GM19239 (cell line): ENCODE data around the gene GDA.

ENCODE experiments used
- DNase-seq: peaks from one replicate; pipeline ENCODE4 v3.0.0; 2011; ENCODE audit warnings: low spot score; ENCODE audit not compliant: insufficient read length
- FAIRE-seq: peaks from 2 replicates; lab custom pipeline; 2011; peaks lifted over from hg19 to GRCh38; lab: Jason Lieb, UNC

The GDA gene

GRCh38 chr9:72203205-72203803 is 54.1 kb downstream of the GDA start:
- DNase-seq (no peak), FAIRE-seq (peak; percentile 89)

- FAIRE-seq, result no peak
- DNase-seq, result no peak
Measured at GRCh38 chr9:72204062-72204461, 54.8 kb downstream of the GDA start.

GRCh38 chr9:72205513-72205912 is 56.3 kb downstream of the GDA start:
- FAIRE-seq (peak; percentile 93), DNase-seq (peak; percentile 15)

- DNase-seq (peak; percentile 14), FAIRE-seq (peak; percentile 94)
Measured at GRCh38 chr9:72207278-72207677, 58.0 kb downstream of the GDA start.

GRCh38 chr9:72210522-72210921 is 61.3 kb downstream of the GDA start:
- no peak for FAIRE-seq
- DNase-seq, result no peak

- FAIRE-seq, result no peak
Measured at GRCh38 chr9:72211047-72211446, 61.8 kb downstream of the GDA start.

GRCh38 chr9:72213906-72214305 is 64.7 kb downstream of the GDA start:
- FAIRE-seq, result no peak
- DNase-seq, result no peak

More at GRCh38 chr9:72211047-72211446, 61.8 kb downstream of the GDA start:
- no peak for DNase-seq

GRCh38 chr9:72217306-72217842 is 68.1 kb downstream of the GDA start:
- FAIRE-seq (no peak), DNase-seq (no peak)

GRCh38 chr9:72220589-72220988 is 71.3 kb downstream of the GDA start:
- no peak for FAIRE-seq
- no peak for DNase-seq

GRCh38 chr9:72226146-72226812 is 77.0 kb downstream of the GDA start:
- FAIRE-seq (peak; percentile 26), DNase-seq (no peak)

- FAIRE-seq (no peak), DNase-seq (no peak)
Measured at GRCh38 chr9:72228282-72228681, 79.0 kb downstream of the GDA start.

- FAIRE-seq, result no peak
- DNase-seq, result no peak
Measured at GRCh38 chr9:72232778-72233177, 83.5 kb downstream of the GDA start.

GRCh38 chr9:72247549-72247948 is 98.3 kb downstream of the GDA start:
- FAIRE-seq, result no peak
- DNase-seq, result no peak

GRCh38 chr9:72251589-72251988 is 102.3 kb downstream of the GDA start:
- FAIRE-seq (no peak), DNase-seq (no peak)

GRCh38 chr9:72254901-72255545 is 105.8 kb downstream of the GDA start:
- DNase-seq (no peak), FAIRE-seq (no peak)

- FAIRE-seq (no peak), DNase-seq (no peak)
Measured at GRCh38 chr9:72255569-72255968, 106.3 kb downstream of the GDA start.

- no peak for FAIRE-seq
- no peak for DNase-seq
Measured at GRCh38 chr9:72256931-72257330, 107.7 kb downstream of the GDA start.

GRCh38 chr9:72257814-72258213 is 108.6 kb downstream of the GDA start:
- DNase-seq (no peak), FAIRE-seq (no peak)

- DNase-seq (no peak), FAIRE-seq (no peak)
Measured at GRCh38 chr9:72262063-72262462, 112.8 kb downstream of the GDA start.

- FAIRE-seq, result no peak
- DNase-seq, result no peak
Measured at GRCh38 chr9:72263572-72263971, 114.3 kb downstream of the GDA start.

GRCh38 chr9:72268961-72269360 is 119.7 kb downstream of the GDA start:
- FAIRE-seq, result no peak
- no peak for DNase-seq
